ENCODE data around the gene FMO5. TPM values are rescaled to one million over a fixed set of nuclear protein-coding genes. Genes with fewer than 3 reads are reported as not detected.
A peak's percentile ranks its signal among the peaks of the same experiment; 100 is the strongest.

FMO5 gene
- 0.36 and 0.47 TPM in 2 replicates for total RNA-seq
- long read RNA-seq, partial matches to known transcripts: 0 of 1 reads
- long read RNA-seq, other reads (novel, unspliced or antisense): 1 of 1 reads

DNA sequence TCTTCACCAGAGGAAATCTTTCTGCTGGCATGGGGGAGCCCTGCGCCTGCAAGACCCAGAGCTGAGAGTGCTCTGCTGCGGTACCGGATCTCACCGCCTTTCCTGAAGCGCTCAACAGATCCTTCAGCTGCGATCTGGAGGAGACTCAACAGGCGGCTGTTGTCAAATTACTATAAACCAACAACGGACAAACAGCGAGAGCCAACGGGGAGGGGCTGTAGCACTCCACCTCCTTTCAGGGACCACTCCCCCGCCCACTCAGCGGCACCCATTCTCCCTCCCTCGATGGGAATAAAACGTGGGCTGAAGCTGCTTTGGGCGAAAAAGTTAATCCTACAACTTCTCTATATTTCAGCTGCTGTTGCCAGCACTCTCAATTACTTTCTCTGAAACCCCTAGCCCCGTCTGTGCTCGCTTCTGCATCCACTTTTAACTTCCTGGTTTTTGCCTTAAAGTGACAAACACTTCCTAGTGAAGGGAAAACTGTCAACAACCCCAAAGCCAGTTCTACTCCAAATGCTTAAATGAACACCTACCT, at the start of gene FMO5:
Gene FMO5 (minus strand): TSS at position 147 of the 538 bp plus-strand sequence. CDS start 310 bp downstream, outside the sequence.
- peak; percentile 23 for DNase-seq (ENCODE audit: low read depth, low spot score)
- TF ChIP-seq CTCF (conservative IDR thresholded peaks at IDR 0.05): peak; percentile 36
- H3K36me3 Mint-ChIP-seq (ENCODE audit: low read depth): no peaks in the 10 kb centered on the region

GRCh38 chr1:147273409-147274336, 48.5 kb upstream of the FMO5 start:
- peak; percentile 22 for DNase-seq (ENCODE audit: low read depth, low spot score)
- Mint-ChIP-seq H3K4me3 (no peak overlapping the region), H3K27me3 (ENCODE audit: low read depth) (no peaks in the 10 kb centered on the region), H3K36me3 (ENCODE audit: low read depth) (peaks cover 22% of the 10 kb centered on the region), H3K4me1 (peaks cover 6% of the 10 kb centered on the region), H3K27ac (ENCODE audit: unreplicated experiment) (no peak overlapping the region), H3K9me3 (no peaks in the 10 kb centered on the region)
- peak; percentile 79 for TF ChIP-seq CTCF (conservative IDR thresholded peaks at IDR 0.05)

More for the DNA sequence above, at the start of gene FMO5:
- Mint-ChIP-seq H3K4me3 (peak within 1 kb of the TSS; percentile 86), H3K27ac (ENCODE audit: unreplicated experiment) (no peak within 1 kb of the TSS), H3K9me3 (no peaks in the 10 kb centered on the region), H3K27me3 (ENCODE audit: low read depth) (peaks cover 32% of the 10 kb centered on the region), H3K4me1 (peaks cover 20% of the 10 kb centered on the region)

DNA sequence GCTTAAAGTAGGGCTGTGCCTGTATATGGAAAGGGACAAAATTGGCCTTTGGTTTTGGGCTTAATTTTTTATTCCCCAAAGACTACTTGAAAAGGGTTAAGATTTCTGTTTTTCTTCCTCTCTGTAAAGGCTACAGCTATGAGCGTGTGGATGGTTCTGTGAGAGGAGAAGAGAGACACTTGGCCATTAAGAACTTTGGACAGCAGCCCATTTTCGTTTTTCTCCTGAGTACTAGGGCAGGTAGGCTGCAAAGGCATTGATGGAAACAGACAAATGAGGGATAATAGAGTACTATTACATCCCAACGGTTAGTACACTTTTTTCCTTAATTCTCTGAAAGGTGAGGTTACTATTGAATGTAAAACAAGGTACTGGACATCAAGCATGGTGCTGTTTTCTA, 46.9 kb upstream of the FMO5 start:
- TF ChIP-seq CTCF (conservative IDR thresholded peaks at IDR 0.05): no peak
- no peak overlapping the region for H3K4me3 Mint-ChIP-seq
- H3K4me1 Mint-ChIP-seq: peaks cover 6% of the 10 kb centered on the region
- peaks cover 25% of the 10 kb centered on the region for H3K36me3 Mint-ChIP-seq (ENCODE audit: low read depth)
- no peak overlapping the region for H3K27ac Mint-ChIP-seq (ENCODE audit: unreplicated experiment)
- no peaks in the 10 kb centered on the region for H3K9me3 Mint-ChIP-seq
- no peak for DNase-seq (ENCODE audit: low read depth, low spot score)
- no peaks in the 10 kb centered on the region for H3K27me3 Mint-ChIP-seq (ENCODE audit: low read depth)

DNA sequence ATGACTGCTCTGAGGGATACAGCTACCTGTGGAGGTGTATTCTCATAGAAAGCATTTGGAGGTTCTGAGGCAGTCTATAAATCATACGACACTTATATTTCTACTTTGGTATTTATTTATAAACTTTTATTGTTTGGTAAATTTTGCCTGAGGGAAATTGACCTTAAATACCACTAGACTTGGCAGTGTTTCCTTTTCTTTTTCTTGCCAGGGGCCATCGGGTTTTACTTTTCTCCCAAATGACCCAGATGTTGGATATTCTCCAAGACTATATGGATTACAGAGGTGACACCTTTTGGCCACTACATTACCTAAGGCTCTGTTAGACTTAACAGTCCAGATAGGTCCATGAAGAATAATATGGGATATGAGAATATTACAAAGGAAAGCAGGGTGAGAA, 45.6 kb upstream of the FMO5 start:
- TF ChIP-seq CTCF (conservative IDR thresholded peaks at IDR 0.05): no peak
- H3K4me1 Mint-ChIP-seq: peaks cover 15% of the 10 kb centered on the region
- H3K27ac Mint-ChIP-seq (ENCODE audit: unreplicated experiment): peak overlapping the region; percentile 7

GRCh38 chr1:147267711-147268110, 42.6 kb upstream of the FMO5 start:
- TF ChIP-seq CTCF (conservative IDR thresholded peaks at IDR 0.05): no peak
- no peak for DNase-seq (ENCODE audit: low read depth, low spot score)
- Mint-ChIP-seq H3K4me3 (no peak overlapping the region), H3K9me3 (no peaks in the 10 kb centered on the region), H3K4me1 (peaks cover 9% of the 10 kb centered on the region), H3K36me3 (ENCODE audit: low read depth) (peaks cover 23% of the 10 kb centered on the region), H3K27me3 (ENCODE audit: low read depth) (no peaks in the 10 kb centered on the region), H3K27ac (ENCODE audit: unreplicated experiment) (no peak overlapping the region)

More for the DNA sequence above, 45.6 kb upstream of the FMO5 start:
- peaks cover 24% of the 10 kb centered on the region for H3K36me3 Mint-ChIP-seq (ENCODE audit: low read depth)
- no peaks in the 10 kb centered on the region for H3K27me3 Mint-ChIP-seq (ENCODE audit: low read depth)
- no peak for DNase-seq (ENCODE audit: low read depth, low spot score)
- H3K4me3 Mint-ChIP-seq: no peak overlapping the region
- H3K9me3 Mint-ChIP-seq: no peaks in the 10 kb centered on the region

All from neural crest cell (in vitro differentiated cells).